ENCODE results near the gene RELL1.

The RELL1 gene

DNA sequence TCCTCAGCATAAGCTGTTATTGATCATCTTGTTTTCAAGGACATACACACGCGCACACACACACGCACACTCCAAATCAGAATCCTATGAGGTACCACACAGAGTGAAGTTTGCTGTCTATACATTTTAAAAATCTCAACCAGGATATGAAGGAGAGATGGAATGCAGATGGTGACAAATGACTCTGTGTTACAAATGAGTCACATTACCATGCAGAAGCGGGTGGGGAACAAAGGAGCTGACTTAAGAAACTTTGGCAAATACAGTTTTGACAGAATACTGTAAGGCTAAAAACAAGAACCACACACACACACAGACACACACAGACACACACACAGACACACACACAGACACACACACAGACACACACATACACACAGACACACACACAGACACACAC, 81.7 kb downstream of the RELL1 start:
- H3K4me3 ChIP-seq (ENCODE audit: low read length) = no peak overlapping the region
- TF ChIP-seq, protein P1, sequence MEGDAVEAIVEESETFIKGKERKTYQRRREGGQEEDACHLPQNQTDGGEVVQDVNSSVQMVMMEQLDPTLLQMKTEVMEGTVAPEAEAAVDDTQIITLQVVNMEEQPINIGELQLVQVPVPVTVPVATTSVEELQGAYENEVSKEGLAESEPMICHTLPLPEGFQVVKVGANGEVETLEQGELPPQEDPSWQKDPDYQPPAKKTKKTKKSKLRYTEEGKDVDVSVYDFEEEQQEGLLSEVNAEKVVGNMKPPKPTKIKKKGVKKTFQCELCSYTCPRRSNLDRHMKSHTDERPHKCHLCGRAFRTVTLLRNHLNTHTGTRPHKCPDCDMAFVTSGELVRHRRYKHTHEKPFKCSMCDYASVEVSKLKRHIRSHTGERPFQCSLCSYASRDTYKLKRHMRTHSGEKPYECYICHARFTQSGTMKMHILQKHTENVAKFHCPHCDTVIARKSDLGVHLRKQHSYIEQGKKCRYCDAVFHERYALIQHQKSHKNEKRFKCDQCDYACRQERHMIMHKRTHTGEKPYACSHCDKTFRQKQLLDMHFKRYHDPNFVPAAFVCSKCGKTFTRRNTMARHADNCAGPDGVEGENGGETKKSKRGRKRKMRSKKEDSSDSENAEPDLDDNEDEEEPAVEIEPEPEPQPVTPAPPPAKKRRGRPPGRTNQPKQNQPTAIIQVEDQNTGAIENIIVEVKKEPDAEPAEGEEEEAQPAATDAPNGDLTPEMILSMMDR (conservative IDR thresholded peaks at IDR 0.05; ENCODE audit: low read length) = no peak
- peak; percentile 63 for DNase-seq (ENCODE audit: low read depth)

GRCh38 chr4:37603711-37604110, 82.5 kb downstream of the RELL1 start:
- TF ChIP-seq, protein P1 (conservative IDR thresholded peaks at IDR 0.05; ENCODE audit: low read length) = no peak
- no peak for DNase-seq (ENCODE audit: low read depth)
- no peak overlapping the region for H3K4me3 ChIP-seq (ENCODE audit: low read length)

GRCh38 chr4:37603070-37603468, 83.1 kb downstream of the RELL1 start:
- no peak overlapping the region for H3K4me3 ChIP-seq (ENCODE audit: low read length)
- peak; percentile 65 for DNase-seq (ENCODE audit: low read depth)
- TF ChIP-seq, protein P1 (conservative IDR thresholded peaks at IDR 0.05; ENCODE audit: low read length) = peak; percentile 94

DNA sequence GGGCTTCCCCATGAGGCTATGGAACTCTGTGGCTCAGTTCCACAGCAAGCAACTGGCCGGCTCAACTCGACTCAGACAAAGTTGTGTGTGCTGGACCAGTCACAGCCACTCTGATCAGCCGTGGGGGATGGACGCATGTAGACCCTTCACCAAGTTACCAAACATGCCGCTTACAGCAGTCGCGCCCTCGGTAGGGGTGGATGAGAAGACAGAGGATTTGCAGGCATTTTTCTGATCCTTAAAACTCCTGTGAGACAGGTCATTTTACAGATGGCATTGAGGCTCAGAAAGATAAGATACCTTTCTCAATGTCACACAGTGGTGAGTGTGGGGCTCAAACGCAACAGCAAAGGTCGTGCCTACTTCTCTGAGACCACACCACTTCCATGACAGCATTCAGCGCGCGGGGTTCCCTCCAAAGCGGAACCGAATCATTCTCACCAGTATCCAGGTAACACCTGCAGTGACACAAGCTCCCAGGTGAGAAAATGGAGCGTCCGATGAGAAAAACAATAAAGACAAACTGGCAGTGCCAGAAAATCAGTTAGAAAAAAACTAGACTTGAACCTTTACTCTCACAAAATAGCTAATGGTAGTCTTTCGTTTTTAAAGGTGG, 83.6 kb downstream of the RELL1 start:
- H3K4me3 ChIP-seq (ENCODE audit: low read length) = no peak overlapping the region
- TF ChIP-seq, protein P1 (conservative IDR thresholded peaks at IDR 0.05; ENCODE audit: low read length) = no peak

GRCh38 chr4:37601531-37601930, 84.6 kb downstream of the RELL1 start:
- TF ChIP-seq, protein P1 (conservative IDR thresholded peaks at IDR 0.05; ENCODE audit: low read length) = no peak
- no peak overlapping the region for H3K4me3 ChIP-seq (ENCODE audit: low read length)
- DNase-seq (ENCODE audit: low read depth) = peak; percentile 71

More for the DNA sequence above, 83.6 kb downstream of the RELL1 start:
- no peak for DNase-seq (ENCODE audit: low read depth)

GRCh38 chr4:37599092-37599790, 86.9 kb downstream of the RELL1 start:
- TF ChIP-seq, protein P1 (conservative IDR thresholded peaks at IDR 0.05; ENCODE audit: low read length) = no peak
- no peak for DNase-seq (ENCODE audit: low read depth)
- no peak overlapping the region for H3K4me3 ChIP-seq (ENCODE audit: low read length)

GRCh38 chr4:37597034-37597433, 89.1 kb downstream of the RELL1 start:
- no peak overlapping the region for H3K4me3 ChIP-seq (ENCODE audit: low read length)
- DNase-seq (ENCODE audit: low read depth) = no peak
- TF ChIP-seq, protein P1 (conservative IDR thresholded peaks at IDR 0.05; ENCODE audit: low read length) = no peak
